Stimulated activated CD4-positive, alpha-beta T cell treated with anti-CD3 and anti-CD28 coated beads, Interleukin-1b, Interleukin-23, amount 100 ng/mL, for 24 hours (primary cell): ENCODE data around the gene POLR2H.
"Not testable (repeated sequence)": the region's sequence is repeated elsewhere in the genome, so short reads cannot be mapped to it uniquely, and the experiment has no call there.

Experiments used
- DNase-seq, 4 experiments: peaks; one replicate each; pipeline ENCODE4 v3.0.0-alpha.2; 2020; ENCODE audit warnings: low read depth in 4 of 4, low spot score in 1 of 4

POLR2H gene

DNA sequence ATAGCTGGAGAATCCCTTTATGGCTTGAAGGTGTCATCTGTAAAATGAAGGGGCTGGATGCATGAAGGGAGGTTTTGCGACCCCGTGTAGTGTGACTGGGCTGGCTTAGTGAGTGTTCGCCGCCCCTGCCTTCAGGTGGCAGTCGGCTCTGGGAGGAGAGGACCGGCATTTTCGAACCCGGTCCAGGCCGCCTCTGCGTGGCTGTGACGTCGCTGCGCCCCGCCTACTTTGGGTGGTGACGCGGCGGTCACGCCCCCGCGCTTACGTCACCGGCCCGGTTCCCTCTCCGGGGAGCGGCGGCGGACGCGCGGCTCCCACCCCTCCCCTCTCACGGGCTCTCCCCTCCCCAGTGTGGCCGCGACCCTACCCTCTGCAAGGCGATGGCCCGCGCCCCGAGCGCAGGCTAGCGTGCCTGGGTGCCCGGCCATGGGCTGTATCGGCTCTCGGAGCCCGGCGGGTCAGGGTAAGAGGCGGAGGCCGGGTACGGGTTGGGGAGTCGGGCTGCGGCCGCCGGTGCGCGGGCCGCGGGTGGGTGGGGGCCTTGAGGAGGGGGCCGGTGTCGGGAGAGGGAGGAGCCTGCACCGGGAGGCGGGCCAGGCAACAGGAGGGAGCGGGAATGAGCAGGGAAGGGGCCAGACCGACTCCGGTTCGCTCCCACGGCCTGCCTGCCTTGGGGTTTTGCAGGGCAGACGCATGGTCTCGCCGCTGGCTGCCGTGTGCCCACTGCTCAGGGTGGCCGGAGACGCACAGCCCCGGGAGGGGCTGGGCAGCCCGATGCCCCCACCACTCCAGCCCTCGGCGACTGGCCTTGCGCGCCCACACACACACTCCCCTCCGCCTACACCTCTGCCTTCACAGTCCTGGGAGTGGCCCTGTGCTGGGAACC is 25.6 kb upstream of the POLR2H start:
- DNase-seq = peak; percentile 79 to 87 (median 82)

DNA sequence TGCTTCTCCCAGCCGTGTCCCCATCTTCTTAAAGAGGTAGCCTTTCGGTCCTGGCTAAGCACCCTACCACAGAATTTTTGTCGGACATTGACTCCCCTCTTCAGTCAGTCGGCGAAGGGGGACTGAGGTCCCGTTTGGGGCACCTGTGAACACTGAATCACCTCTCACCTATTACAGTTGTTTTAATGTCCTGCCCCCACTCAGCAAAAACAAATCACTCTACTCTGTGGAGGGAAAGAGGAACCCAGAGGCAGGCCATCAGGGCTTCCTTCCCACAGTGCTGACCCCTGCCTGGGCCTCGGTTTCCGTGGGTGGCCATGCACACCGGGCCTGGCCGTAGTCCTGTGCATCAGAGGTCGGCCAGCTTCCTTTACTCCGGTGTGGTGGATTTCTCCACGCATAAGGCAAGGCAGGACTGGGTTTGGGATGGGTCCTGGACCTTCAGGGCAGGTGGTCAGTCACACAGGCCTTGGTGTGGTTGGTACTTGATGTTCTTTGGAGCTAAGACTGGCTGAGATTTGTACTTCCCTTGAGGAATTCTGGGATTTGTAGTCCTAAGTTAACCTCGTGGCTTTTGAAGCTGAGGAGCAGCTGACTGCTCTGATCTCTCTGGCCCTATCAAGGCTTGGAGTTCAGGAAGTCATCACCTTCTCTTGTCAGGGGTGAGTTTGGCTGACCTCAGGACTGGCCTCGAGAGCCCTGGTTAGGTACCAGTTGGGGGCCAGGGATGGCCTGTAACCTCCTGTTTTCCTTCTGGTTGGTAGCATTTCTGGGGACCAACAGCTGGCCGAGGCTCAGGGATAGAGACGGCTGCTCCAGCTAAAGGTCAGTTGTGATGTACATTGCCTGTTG is 24.7 kb upstream of the POLR2H start:
- DNase-seq = no peak

DNA sequence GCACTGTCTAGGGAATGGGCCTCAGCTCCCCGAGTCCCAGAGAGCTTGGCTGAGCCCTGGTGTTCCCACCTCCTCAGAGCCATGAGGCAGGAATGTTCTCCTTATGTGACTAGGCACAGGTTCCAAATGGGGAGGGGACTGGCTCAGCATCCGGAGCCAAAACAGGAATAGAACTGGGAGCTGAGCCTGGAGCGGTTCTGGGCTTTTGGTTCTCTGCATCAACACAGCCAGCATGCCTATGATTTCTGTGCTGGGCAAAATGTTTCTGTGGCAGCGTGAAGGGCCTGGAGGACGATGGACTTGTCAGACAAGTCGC is 24.2 kb upstream of the POLR2H start, which contains the start of gene FAM131A:
Gene FAM131A (plus strand): TSS at position 202 of the 316 bp plus-strand sequence. CDS start 31 bp downstream, at position 233.
- no peak for DNase-seq

DNA sequence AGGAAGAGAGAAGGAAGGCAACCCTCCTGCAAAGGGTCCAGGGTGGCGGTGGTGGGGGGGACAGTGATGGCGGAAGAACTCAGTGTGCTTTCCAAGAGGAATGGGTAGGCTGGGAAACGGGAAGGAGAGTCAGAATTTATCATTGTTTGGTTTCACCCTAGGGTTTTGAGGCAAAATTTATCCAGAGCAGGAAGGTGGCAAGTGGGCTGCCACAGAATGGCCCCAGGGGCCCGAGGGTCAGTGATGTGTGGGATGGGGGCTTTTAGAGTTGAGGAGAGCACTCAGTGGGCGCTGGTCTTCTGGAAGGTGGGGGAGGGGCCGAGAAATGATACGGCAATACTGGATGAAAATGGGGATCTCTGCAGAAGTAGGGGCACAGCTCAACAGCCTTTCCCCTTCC is 23.5 kb upstream of the POLR2H start:
- DNase-seq = no peak

DNA sequence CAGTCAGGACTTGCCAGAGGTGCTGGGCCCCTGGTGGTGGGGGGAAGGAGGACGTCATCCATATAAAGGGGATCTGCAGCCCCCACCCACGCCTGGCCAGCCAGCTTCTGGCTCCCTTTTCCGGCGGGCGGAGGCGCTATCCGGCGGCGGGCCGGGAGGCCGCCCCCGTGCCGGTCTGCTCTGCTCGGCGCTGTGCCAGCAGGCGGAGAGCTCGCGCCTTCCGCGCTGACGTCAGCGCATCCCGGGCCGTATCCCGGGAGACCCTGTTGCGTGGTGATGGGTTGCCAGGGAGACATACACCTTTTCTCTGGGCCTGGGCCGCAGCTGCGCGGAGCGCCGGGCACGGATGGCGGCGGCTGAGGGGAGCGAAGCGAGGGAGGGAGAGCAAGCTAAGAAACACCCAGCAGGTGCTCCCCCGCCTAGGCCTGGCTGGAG is 23.0 kb upstream of the POLR2H start:
- no peak for DNase-seq

DNA sequence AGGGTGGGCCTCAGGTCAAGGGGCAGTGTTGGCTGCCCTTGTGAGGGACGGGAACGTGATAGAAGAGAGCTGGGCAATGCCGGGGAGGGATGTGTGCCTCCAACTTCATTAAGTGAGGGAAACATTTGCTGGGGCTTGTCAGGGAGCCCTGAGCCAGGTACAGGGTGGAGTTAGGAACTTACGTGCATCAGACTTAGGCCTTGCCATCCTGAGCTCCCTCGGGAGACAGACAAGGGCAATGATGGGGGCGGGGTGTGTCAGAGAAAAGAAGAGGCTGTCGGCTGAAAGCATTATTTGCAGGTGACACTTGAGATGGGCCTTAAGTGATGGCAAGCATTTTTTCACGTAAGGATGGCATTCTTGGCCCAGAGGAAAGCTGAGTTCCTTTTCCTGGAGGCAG is 22.5 kb upstream of the POLR2H start:
- no peak for DNase-seq

DNA sequence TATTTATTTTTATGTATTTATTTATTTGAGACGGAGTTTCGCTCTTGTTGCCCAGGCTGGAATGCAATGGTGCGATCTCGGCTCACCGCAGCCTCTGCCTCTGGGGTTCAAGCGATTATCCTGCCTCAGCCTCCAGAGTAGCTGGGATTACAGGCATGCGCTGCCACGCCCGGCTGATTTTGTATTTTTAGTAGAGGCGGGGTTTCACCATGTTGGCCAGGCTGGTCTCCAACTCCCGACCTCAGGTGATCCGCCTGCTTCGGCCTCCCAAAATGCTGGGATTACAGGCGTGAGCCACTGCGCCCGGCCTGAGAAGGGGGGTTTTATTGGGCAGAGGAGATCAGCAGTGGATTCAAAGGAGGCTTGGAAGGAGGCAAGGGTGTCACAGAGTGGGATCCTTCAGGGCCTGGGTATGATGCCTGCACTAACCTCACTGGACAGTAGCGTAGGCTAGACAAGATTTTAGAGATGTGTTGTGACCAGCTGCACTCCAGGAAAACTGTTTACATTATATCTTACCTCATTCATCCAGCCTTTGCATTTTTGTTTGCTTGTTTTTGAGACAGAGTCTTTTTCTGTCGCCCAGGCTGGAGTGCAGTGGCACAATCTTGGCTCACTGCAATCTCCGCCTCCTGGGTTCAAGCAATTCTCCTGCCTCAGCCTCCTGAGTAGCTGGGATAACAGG is 21.9 kb upstream of the POLR2H start:
- not testable (repeated sequence) for DNase-seq

DNA sequence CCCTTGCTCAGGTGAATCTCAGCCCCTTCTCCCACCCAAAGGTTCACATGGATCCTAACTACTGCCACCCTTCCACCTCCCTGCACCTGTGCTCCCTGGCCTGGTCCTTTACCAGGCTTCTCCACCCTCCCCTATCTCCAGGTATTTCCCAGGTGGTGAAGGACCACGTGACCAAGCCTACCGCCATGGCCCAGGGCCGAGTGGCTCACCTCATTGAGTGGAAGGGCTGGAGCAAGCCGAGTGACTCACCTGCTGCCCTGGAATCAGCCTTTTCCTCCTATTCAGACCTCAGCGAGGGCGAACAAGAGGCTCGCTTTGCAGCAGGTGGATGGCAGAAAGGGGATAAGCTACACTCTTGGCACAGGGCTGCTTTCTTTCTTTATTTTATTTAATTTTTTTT is 19.6 kb upstream of the POLR2H start:
- no peak for DNase-seq

DNA sequence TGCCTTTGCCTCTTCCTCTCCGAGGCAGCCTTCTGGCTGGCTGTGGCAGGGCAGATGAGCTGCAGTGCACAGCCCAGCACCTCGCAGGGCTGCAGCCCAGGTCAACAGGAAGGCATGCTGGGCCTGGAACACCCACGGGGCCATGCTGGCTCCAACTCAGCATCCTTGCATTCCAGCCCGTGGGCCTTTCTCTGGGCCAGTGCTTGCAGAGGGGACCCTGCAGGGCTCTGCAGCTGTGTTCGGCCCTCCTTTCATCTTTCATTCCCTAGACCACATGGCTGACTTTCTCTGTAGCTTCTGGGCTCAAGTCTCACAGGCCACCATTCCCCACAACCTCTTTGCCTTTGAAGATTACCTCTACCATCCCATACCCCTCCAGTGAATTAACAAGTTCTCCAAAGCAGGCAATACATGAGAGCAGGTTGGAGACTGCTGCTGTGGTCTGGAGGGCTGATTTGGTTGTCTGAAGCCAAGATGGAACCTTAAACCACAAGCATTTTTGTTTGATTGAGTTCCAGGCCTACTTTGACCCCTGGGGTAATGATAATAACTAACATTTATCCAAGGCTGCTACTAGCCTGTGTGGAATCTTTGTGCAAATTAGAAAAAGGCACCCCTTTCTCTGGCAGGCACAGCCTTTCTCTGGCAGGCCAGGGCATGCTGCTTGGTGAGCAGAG is 18.2 kb upstream of the POLR2H start:
- DNase-seq = no peak

DNA sequence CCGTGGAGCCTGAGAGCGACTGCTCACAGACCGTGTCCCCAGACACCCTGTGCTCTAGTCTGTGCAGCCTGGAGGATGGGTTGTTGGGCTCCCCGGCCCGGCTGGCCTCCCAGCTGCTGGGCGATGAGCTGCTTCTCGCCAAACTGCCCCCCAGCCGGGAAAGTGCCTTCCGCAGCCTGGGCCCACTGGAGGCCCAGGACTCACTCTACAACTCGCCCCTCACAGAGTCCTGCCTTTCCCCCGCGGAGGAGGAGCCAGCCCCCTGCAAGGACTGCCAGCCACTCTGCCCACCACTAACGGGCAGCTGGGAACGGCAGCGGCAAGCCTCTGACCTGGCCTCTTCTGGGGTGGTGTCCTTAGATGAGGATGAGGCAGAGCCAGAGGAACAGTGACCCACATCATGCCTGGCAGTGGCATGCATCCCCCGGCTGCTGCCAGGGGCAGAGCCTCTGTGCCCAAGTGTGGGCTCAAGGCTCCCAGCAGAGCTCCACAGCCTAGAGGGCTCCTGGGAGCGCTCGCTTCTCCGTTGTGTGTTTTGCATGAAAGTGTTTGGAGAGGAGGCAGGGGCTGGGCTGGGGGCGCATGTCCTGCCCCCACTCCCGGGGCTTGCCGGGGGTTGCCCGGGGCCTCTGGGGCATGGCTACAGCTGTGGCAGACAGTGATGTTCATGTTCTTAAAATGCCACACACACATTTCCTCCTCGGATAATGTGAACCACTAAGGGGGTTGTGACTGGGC is 16.8 kb upstream of the POLR2H start:
- no peak for DNase-seq

DNA sequence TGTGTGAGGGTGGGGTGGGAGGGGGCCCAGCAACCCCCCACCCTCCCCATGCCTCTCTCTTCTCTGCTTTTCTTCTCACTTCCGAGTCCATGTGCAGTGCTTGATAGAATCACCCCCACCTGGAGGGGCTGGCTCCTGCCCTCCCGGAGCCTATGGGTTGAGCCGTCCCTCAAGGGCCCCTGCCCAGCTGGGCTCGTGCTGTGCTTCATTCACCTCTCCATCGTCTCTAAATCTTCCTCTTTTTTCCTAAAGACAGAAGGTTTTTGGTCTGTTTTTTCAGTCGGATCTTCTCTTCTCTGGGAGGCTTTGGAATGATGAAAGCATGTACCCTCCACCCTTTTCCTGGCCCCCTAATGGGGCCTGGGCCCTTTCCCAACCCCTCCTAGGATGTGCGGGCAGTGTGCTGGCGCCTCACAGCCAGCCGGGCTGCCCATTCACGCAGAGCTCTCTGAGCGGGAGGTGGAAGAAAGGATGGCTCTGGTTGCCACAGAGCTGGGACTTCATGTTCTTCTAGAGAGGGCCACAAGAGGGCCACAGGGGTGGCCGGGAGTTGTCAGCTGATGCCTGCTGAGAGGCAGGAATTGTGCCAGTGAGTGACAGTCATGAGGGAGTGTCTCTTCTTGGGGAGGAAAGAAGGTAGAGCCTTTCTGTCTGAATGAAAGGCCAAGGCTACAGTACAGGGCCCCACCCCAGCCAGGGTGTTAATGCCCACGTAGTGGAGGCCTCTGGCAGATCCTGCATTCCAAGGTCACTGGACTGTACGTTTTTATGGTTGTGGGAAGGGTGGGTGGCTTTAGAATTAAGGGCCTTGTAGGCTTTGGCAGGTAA is 16.0 kb upstream of the POLR2H start:
- DNase-seq = no peak

DNA sequence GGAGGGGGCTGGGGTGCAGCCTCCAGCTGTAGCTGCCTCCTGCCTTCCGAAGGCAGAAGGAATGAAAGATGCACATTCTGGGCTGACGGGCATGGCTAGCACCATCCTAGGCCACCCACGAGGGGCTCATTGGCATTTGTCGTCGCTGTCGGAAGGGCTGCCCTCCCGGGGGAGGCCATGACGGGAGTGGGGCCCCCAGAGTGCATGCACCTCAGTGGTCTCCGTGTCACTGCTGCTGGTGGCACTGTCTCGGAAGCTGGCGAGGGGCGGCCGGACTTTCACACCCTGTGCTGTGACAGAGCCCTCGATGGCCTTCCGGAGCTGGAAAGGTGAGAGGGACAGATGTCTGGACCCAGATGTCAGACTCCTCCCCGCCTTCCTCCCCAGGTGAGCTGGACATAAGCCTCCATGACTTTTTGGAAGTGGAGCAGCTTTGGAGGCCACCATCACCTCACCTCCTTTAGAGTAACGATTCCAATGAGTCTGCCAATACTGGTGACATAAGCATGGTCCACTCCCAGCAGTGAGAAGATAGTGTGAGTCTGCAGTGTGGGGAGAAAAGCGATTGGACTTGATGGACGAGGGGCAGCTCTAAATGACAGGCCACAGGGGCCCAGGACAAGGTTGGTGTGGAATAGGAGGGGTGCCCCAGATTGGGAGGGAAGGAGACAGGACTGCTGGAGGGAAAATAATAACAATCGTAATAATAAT is 14.9 kb upstream of the POLR2H start:
- DNase-seq = no peak

DNA sequence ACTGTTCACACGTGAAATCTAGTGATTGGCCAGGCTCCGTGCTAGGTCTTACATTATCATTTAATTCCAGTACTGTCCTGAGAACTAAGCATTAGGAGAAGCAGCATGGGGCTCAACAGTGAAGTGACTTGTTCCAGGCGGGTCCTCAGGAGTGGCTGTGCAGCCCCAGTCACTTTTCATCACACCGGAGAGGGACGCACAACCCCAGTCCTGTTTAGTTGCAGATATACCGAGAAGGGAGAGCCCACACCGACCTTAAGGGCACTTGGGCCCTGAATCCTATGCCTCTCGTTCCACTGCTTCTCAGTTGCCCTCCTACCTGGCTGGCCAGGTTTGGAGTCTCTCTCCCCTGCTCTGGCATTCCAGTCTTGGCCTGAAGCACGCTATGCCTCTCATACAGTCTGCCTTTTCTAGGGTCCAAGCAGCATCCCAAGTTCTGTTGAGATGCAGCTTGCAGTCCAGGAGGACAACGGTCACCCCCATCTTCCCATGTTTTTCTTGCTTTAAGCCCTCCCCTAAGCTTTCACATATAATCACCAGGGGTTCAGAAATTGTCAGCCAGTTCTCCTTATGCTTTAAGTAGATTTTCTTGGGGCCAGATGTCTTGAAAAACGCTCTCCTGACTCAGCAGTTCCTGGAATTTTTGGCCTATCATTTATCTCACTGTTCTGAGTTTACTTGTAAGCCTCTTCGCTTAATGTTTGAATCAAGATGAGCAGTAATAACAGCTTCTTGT is 14.0 kb upstream of the POLR2H start:
- DNase-seq = no peak

DNA sequence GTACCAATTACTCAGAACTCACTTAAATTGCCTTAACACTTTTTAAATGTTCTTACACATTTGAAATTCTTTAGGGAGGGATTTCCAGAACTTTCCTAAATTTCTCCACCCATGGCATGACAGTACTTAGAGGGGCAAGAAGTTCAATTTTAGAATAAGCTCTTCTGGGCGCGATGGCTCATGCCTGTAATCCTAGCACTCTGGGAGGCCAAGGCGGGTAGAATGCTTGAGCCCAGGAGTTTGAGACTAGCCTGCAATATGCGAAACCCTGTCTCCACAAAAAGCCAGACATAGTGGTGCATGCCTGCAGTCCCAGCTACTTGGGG is 13.5 kb upstream of the POLR2H start:
- no peak for DNase-seq

DNA sequence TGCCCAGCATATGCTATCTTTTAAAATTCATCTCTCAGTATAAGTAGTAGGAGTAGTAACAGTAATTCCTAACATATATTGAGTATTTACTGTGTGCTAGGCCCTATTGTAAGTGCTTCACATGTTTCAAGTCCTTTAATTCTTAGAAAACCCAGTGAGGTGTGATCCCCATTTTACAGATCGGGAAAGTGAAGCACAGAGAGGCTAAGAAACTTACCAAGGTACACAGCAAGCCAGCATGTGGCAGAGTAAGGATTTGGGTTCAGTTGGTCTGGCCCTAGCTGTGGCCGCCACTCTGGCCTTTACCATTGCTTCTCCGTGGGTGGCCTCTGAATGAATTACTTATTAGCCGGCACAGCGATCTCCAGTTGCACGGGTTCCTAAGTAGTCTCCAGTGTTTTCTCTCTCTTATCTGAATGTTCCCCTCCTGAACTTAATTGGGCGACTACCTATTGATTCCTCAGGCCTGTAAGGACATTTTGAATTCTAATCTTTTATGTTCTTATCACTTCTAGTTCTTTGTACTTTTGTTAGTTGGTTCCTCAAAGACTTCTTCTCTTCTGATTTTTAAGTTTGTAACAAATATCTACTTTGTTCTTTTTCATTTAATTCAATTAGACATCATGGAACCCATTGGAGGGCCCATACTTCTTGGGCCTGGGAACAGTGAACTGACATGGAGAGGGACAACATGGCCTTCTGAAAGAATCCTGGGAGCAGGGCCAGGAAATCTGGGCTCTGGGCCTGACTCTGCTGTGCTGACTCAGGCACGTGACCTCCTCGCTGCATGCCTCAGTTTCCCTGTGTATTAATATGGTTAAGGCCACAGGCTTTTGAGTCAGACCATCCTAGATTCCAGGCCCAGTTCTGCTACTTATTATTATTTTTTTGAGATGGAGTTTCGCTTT is 11.7 kb upstream of the POLR2H start:
- no peak for DNase-seq

DNA sequence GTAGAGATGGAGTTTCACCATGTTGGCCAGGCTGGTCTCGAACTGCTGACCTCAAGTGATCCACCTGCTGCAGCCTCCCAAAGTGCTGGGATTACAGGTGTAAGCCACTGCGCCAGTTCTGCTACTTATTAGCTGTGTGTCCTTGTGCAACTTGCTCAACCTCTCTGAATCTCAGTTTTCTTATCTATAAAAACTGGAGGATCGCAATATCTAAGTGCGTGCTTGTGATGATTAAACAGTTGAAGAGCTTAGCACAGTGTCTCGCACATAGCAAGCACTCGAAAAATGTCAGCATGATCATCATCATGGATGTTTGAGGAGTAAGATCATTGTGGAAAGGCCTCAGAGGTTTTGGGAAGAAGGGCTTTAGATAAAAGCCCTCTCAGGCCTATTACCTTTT is 10.9 kb upstream of the POLR2H start:
- DNase-seq = no peak

DNA sequence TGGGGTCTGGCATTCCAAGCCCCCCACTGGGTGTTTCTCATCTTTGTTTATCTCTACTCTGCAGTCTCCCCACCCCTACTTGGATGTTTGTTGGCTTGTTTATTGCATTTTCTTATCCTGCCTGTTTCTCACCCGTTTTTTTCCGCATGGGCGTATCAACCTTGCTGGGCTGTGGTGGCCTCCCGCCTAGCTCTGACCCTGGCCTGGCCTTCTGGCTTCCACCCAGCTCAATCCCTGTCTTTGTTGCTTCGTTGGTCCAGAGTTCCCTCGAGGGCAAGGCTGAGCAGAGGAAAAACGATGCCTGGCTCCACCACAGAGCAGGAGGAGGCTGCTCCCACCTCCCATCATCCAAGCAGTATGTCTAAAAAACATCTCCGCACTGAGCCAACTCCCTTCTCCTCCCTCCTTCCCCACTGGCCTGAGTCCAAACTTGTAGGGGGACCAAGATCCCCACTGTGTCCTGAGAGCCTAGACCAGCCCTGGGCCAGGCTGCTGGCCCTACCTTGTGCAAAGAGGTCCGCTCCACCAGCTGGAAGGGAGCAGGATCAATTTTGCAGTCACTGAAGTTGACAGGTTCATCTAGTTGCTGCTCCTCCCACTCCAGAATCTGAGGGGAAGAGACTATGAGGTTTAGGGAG is 9.9 kb upstream of the POLR2H start:
- DNase-seq = no peak
